DND-41 (cell line): Measurements from ENCODE around the gene SIRT3.

ENCODE experiments used
- ATAC-seq: fragments of 200-7000 bp; cut with Tn5 transposase; 3 replicates; pipeline ENCODE4 v1.9.1; 2021; ENCODE audit warnings: low read depth; ENCODE audit not compliant: insufficient read depth
- DNase-seq: peaks from one replicate; pipeline ENCODE4 v3.0.0-alpha.2; 2020
- H2AFZ ChIP-seq: 2 replicates; pipeline ENCODE4 v1.6.0; 2012; ENCODE audit warnings: low read depth, low read length
- H3K27ac ChIP-seq: 2 replicates; pipeline ENCODE4 v1.5.1; 2012; ENCODE audit warnings: low read length, inconsistent platforms
- H3K27me3 ChIP-seq: fragments of 200-600 bp; sonication (generic); 2 replicates; pipeline ENCODE4 v1.6.0; 2012; ENCODE audit warnings: low read length, mild to moderate bottlenecking, inconsistent platforms; ENCODE audit not compliant: insufficient read depth, poor library complexity
- H3K36me3 ChIP-seq: 2 replicates; pipeline ENCODE4 v1.5.1; 2012; ENCODE audit warnings: low read length, inconsistent platforms; ENCODE audit not compliant: insufficient read depth
- H3K4me1 ChIP-seq: 2 replicates; pipeline ENCODE4 v1.5.1; 2012; ENCODE audit warnings: mild to moderate bottlenecking, low read length; ENCODE audit not compliant: insufficient read depth
- H3K4me2 ChIP-seq: 2 replicates; pipeline ENCODE4 v1.6.0; 2012; ENCODE audit warnings: mild to moderate bottlenecking, moderate library complexity, low read length, inconsistent platforms; ENCODE audit not compliant: insufficient read depth
- H3K4me3 ChIP-seq, 2 experiments: fragments of 200-600 bp in 1 of 2; shearing (Covaris generic) in 1 of 2; 2 replicates each; pipeline ENCODE4 v1.5.1; 2012 to 2016; ENCODE audit warnings: inconsistent platforms in 2 of 2, low read length in 2 of 2, mild to moderate bottlenecking in 2 of 2, low read depth in 1 of 2, moderate library complexity in 1 of 2
- H3K79me2 ChIP-seq: 2 replicates; pipeline ENCODE4 v1.6.0; 2012; ENCODE audit warnings: low read length, inconsistent platforms; ENCODE audit not compliant: insufficient read depth
- H3K9ac ChIP-seq: 2 replicates; pipeline ENCODE4 v1.6.0; 2012; ENCODE audit warnings: low read depth, mild to moderate bottlenecking, inconsistent platforms, low read length, moderate library complexity
- H3K9me3 ChIP-seq: 2 replicates; pipeline ENCODE4 v1.5.1; 2012; ENCODE audit warnings: low read length, moderate library complexity, mild to moderate bottlenecking, inconsistent platforms; ENCODE audit not compliant: insufficient read depth, severe bottlenecking
- H4K20me1 ChIP-seq: 2 replicates; pipeline ENCODE4 v1.6.0; 2012; ENCODE audit warnings: low read length; ENCODE audit not compliant: insufficient read depth
- EZH2 ChIP-seq: IDR thresholded peaks from 3 replicates; pipeline ENCODE4 v1.6.1; 2012; ENCODE audit warnings: borderline replicate concordance, low read depth, mild to moderate bottlenecking, moderate library complexity, low read length, inconsistent platforms; ENCODE audit not compliant: severe bottlenecking
- TF ChIP-seq, protein P1 (sequence below): IDR thresholded peaks from 2 replicates; pipeline ENCODE4 v1.5.1; 2012; ENCODE audit warnings: borderline replicate concordance, low read length, moderate library complexity, mild to moderate bottlenecking; ENCODE audit not compliant: poor library complexity, severe bottlenecking; ENCODE audit errors: extremely low read depth

SIRT3 gene

DNA sequence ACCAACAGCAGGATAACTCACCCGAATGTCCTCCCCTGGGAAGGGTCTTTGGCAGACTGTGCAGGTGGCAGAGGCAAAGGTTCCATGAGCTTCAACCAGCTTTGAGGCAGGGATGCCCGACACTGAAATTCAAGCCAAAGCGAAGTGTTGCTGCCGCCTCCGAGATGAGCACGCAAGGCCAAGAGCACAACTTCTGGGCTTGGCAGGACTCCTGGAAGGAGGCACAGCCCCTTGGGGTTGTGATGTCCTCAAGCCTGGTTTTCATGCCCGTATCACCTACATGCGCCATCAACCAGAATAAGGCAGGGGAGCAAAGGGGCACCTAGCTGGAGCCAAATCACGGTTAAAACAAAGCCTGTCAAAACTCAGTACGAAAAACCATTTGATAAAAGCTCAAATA lies 5.7 kb downstream of the SIRT3 start:
- Histone ChIP-seq H4K20me1 (no peaks in the 10 kb centered on the region; the same call in 1 of the 2 replicates), H3K27me3 (no peaks in the 10 kb centered on the region), H3K9ac (no peak overlapping the region), H3K36me3 (peaks cover 3% of the 10 kb centered on the region; the same call in 1 of the 2 replicates), H3K4me3 (no peak overlapping the region), H3K79me2 (peaks cover 3% of the 10 kb centered on the region; the same call in 1 of the 2 replicates), H3K9me3 (no peaks in the 10 kb centered on the region), H3K27ac (no peak overlapping the region), H3K4me1 (peaks cover 6% of the 10 kb centered on the region), H2AFZ (no peak overlapping the region), H3K4me2 (no peak overlapping the region)
- ATAC-seq (no peak), DNase-seq (no peak)
- no peak for TF ChIP-seq EZH2
- TF ChIP-seq, protein P1, sequence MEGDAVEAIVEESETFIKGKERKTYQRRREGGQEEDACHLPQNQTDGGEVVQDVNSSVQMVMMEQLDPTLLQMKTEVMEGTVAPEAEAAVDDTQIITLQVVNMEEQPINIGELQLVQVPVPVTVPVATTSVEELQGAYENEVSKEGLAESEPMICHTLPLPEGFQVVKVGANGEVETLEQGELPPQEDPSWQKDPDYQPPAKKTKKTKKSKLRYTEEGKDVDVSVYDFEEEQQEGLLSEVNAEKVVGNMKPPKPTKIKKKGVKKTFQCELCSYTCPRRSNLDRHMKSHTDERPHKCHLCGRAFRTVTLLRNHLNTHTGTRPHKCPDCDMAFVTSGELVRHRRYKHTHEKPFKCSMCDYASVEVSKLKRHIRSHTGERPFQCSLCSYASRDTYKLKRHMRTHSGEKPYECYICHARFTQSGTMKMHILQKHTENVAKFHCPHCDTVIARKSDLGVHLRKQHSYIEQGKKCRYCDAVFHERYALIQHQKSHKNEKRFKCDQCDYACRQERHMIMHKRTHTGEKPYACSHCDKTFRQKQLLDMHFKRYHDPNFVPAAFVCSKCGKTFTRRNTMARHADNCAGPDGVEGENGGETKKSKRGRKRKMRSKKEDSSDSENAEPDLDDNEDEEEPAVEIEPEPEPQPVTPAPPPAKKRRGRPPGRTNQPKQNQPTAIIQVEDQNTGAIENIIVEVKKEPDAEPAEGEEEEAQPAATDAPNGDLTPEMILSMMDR = no peak

DNA sequence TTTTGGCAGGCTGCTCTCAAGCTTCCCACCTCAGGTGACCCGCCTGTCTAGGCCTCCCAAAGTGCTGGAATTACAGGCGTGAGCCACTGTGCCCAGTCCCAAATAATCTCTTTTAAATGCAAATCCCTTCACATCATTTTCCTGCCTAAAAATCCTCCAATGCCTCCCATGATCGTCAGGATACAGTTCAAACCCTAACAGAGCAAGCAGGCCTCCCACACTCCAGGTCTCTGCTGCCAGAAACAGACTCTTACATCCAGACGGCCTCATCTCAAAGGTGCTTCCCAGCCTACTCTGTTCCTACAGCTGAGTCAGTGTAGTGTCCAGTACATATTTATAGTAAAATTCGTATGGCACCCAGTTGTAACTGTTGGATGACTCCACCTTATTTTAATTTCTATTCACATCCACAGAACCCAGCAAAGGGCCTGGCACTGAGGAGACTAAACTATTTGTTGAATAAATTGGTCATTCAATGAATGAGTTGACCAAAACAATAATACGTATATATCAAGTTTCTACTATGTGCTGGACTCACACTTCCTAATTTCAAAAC lies 8.2 kb downstream of the SIRT3 start:
- H3K27ac ChIP-seq = no peak overlapping the region

DNA sequence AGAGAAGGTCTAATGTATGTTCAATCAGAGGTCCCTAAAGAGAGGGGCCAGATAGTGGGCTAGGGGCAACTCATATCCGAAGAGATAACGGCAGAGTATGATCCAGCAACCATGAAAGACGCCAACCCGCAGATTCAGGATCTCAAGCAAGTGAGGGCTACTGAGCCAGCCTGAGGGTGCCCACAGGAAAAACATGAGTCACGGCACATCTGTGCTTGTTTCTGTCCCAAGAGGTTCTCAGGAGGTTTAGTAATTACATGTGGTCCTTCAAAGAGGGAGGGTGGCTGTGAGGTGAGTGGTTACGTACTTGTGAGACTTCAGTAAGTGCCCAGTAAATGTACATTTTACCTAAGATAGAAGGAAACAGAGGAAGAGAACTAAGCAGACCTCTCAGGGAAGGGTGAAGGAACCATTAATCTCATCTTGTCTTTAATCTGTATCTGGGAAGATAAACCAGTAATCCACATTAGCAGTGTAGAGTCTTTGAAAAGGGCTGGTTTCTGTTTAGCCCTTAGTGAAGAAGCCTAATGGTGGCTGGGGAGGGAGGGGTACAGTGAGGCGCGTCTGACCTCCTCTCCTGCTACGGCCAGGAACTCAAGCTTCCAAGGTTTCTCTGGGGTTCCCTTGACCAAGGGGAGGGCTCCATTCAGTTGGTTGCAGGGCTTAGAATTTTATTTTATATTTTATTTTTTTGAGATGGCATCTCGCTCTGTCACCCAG lies 10.2 kb downstream of the SIRT3 start:
- no peak overlapping the region for H3K27ac ChIP-seq
- TF ChIP-seq, protein P1 = no peak
- TF ChIP-seq EZH2 = no peak
- DNase-seq (no peak), ATAC-seq (peak; percentile 68; the same call in 2 of the 3 replicates)
- H3K4me3 ChIP-seq = no peak overlapping the region
- H3K27me3 ChIP-seq = no peaks in the 10 kb centered on the region
- no peaks in the 10 kb centered on the region for H3K4me1 ChIP-seq
- no peak overlapping the region for H3K9ac ChIP-seq
- no peaks in the 10 kb centered on the region for H3K79me2 ChIP-seq
- peaks cover 9% of the 10 kb centered on the region; the same call in 1 of the 2 replicates for H3K36me3 ChIP-seq
- no peak overlapping the region for H3K4me2 ChIP-seq
- no peak overlapping the region for H2AFZ ChIP-seq
- H4K20me1 ChIP-seq = no peaks in the 10 kb centered on the region
- H3K9me3 ChIP-seq = no peaks in the 10 kb centered on the region

More for the DNA sequence above, 8.2 kb downstream of the SIRT3 start:
- H3K4me3 ChIP-seq = no peak overlapping the region
- ATAC-seq (no peak), DNase-seq (no peak)
- no peak overlapping the region for H3K9ac ChIP-seq
- H3K27me3 ChIP-seq = no peaks in the 10 kb centered on the region
- no peaks in the 10 kb centered on the region; the same call in 1 of the 2 replicates for H4K20me1 ChIP-seq
- H2AFZ ChIP-seq = no peak overlapping the region
- no peaks in the 10 kb centered on the region for H3K9me3 ChIP-seq
- H3K36me3 ChIP-seq = peaks cover 8% of the 10 kb centered on the region; the same call in 1 of the 2 replicates
- no peaks in the 10 kb centered on the region for H3K4me1 ChIP-seq
- H3K4me2 ChIP-seq = no peak overlapping the region
- TF ChIP-seq, protein P1 = no peak
- TF ChIP-seq EZH2 = no peak
- no peaks in the 10 kb centered on the region for H3K79me2 ChIP-seq
